Activated CD8-positive, alpha-beta memory T cell treated with anti-CD3 and anti-CD28 coated beads, Interleukin-2, amount 50 U/mL, for 1 hour (primary cell): Measurements from ENCODE around the gene KCND3.

Experiments
- DNase-seq: peaks from one replicate; pipeline ENCODE4 v3.0.0-alpha.2; 2020; ENCODE audit errors: extremely low read depth

The KCND3 gene

DNA sequence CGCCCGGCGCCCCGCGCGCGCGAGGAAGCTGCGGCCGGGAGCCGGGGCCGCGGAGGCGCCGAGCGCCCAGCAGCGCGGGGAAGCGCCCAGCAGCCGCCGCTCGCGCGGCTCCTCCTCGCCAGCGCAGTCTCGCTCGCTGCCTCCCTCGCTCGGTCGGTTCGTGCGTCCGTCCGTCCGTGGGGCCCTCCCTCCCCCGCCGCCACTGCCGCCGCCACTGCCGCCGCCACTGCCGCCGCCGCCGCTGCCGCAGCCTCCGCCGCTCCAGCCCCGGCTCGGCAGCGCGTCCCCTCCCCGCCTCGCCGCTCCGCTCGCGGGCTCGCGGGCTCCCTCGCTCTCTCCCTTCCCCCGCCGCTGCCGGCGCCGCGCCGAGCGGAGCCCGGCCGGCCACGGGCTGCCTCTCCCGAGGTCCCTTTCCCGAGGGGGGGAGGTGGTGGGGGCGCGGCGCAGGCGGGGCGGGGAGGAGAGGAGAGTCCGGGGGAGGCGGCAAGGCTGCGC lies at the start of gene KCND3:
TSS of gene KCND3 (minus strand) at position 138 of the 495 bp plus-strand sequence.
- DNase-seq: no peak

DNA sequence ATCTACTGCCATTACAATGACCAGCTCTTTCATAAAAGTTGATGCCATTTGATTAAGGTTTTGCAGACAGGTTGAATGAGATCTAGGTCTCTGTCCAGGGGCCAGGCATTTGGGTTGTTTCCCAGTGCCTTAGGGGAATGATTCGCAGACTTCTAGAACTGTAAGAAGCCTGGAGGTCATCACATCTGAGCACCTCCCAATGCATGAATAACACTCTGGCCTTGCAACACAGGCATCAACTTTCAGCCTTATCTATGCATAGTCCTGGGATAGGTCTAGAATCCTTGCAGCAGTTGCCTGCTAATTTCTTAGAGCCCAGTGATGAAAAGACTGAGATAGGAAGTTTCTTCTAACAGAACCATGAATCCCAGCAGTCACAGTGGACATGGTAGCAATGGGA lies 44.8 kb upstream of the KCND3 start:
- DNase-seq: no peak

DNA sequence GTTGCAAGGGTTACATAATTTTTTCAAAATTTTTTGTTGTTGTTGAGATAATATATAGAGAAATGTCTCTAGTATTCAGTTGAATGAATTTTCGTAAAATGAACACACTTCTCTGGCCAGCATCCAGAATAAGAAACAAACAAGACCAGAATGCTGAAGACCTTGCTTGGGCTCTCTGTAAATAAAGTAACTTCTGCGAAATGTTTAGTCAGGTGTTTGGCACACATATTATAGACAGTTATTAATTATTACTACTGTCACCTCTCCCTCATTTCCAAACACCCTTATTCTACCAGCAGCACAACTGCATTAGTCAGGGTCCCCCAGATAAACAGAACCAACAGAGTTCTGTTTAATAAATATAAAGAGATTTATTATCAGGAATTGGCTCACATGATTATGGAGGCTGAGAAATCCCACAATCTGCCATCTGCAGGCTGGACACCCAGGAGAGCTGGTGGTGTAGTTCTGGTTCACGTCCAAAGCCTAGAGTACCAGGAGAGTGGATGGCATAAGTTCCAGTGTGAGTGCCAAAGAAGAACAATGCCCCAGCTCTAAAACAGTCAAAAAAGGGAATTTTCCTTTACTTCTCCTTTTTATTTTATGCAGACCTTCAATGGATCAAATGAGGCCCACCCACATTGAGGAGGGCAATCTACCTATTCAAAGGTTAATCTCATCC lies 44.1 kb upstream of the KCND3 start:
- no peak for DNase-seq

DNA sequence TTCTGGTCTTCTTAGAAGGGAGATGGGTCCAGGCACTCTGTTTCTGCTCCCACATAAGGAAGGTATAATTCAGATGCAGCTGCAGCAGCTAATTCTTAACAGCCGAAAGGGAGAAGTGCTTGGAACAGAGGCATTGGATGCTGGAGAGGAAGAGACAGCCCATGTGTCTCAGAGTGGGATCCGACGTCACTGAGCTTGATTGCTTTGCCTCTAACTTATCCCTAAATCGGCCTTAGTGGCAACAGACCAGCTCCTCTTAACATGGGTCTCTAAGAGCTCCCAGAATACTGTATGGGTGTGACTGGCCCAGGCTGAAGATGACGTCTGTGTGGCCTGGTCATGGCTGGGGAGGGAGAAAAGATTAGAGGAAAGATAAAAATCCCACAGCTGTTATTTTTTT lies 40.7 kb upstream of the KCND3 start:
- no peak for DNase-seq

DNA sequence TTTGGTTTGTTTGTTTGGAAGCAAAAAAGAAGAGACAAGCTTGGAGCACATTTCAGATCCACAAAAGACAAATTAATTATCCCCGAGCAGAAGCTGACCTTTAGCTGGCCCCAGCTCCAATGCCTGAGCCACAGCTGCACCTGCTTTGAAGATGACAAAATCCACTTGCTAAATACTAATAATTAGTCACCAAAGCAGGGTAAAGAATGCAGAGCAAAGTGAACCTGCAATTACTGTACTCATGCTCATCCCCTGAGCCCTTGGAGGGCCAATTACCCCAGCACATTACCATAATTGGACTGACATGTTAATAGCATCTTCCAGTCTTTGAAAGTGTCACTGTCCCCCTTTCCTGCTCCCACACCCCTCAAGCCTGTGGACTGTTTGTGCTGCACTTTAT lies 38.2 kb upstream of the KCND3 start:
- no peak for DNase-seq

DNA sequence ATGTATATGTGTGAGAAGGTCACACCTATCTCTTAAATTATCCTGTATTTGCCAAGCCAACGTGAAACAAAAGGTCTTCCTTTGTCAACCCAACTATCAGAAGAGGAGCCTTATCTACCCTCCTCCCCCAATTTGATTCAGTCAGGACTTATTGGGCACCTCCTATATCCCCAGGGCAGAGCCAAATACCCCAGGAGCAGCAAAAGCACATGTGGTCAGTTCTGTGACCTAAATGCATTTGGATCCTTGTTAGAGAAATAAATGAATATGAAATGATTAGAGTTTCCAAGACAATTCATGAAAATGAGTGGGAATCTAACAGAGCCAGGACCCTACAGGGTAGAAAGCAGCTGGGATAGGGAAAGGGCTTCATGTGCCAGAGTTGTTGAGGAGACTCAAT lies 37.0 kb upstream of the KCND3 start:
- DNase-seq: no peak

DNA sequence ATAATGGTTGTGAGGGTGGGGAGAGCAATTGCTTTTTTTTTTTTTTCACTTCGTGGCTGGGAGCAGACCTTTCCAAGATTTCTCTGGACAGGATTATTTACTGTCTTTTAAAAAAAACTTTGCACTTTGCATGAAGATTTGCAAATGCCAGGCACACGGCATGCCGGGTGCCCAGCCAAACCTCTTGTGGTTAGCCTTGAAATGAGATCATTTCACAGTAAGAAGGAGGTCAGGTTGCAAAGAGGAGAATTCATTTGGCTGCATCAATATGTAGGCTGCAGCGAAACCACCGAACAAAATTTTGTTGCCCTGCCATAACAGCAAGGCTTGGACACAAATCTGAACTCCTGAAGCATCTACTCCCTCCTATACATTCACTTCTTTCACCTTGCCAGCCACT lies 36.5 kb upstream of the KCND3 start:
- no peak for DNase-seq

DNA sequence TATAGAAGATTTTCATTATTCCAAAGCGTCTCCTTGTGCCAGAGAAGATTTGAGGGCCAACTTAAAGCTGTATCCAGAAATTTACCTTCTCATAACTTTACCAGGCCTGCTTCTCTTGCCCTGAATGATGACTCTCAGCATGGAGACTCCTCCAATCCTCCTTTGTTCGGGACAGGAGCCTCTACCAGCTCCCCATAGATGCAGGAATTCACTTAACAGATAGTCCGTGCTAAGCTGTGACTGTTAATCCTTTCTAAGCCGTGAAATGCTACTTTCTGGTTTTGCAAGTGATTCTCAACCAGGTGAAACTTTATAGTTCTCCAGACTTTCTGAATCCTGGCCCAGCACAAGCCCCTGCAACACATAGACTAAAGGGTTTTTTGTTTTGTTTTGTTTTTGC lies 31.8 kb upstream of the KCND3 start:
- DNase-seq: no peak

DNA sequence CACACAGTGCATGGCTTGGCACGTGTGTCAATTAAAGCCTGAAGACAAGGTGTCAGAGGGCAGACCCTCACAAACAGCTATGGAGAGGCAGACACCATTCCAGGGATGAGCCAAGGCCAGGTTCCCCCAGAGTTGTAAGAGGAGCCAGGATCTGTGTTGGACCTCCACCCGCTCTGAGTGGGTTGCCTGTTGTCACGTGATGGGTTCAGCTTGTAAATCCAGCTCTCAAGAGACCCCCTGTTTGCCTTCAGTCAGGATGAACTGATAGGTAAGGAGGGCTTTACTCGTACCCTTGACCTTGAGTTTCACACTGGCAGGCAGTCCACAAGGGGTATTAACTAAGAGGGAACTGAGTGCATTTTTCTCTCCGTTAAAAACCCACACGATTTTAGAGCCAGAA lies 27.7 kb upstream of the KCND3 start:
- DNase-seq: no peak

DNA sequence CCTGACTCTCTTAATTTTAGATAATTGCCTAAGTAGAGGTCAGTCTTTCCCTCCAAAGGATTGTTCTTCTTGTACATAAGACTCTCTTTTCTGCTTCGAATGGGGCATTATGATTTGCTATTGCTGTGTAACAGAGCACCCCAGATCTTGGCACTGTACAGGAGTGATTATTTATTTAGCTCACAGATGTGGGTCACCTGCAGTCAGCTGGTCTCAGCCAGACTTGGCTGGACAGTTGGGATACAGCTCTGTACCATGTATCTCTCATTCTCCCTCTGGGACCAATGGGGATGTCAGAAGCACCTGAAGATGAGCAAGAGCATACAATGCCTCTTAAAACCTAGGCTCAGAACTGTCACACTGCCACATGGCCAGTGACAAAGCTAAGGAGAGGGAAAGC lies 23.4 kb upstream of the KCND3 start:
- DNase-seq: no peak

DNA sequence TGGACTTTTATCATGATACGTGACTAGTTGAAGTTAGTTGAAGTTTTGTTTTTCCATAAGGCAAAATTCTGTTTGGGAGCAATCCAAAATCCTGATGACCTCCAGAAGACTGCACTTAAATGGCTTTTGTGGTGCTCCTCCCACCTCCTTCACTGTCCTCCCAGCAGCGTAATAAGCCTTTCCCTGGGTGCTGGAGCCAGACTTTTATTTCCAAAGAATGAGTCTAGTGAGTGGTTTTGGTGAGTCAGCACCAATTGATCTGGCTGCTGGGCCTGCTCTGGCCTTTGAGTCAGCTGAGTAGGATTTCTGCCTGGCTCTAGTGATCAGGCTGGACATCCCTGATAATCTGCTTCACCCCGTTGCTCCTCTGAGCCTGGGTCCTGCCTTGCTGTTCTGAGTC lies 21.7 kb upstream of the KCND3 start:
- DNase-seq: no peak

DNA sequence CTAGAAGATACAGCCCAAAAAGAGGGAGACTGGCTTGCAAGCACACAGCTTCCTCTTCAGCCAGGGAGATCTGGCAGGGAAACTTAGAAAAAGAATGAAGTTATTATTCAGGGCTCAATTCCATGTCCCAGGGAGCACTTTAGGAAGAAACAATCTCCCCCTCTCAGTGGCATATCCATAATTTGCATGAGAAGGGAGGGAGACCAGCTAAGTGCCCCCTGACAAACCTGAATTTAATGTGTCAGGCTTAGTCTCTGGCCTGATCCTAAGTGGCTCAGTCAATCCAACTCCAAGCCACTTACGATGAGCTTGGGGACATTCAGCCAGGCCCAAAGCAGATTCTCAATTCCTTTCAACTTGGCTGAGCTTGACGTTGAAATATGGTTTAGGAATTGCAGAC lies 17.7 kb upstream of the KCND3 start:
- DNase-seq: no peak

DNA sequence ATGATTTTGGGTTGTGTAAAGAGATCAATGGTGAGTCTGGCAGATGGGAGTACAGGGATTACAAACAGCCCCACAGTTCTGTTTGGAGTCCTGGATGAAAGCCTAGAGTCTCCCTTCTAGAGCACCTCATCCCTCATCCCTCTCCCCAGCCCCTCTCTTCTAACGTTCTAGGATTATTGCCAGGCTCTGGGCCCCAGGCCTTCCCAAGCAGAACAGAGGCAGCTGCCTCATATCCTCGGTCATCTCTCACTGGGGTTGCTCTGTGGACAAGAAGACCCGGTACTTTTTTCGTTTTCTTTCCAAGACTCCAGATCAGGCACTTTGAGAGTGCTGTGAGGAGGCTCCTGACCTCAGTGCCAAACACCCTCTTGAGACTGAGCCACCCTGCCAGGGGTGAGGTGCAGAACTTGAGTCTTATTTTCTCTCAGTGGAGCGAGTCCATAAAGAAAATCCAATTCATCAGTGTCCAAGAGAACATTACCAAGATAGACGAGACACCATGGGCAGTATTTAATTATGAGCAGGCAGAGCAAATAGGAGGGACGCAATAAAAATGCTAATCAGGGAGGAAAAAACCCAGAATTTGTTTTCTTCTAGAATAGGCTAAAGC lies 17.1 kb upstream of the KCND3 start:
- no peak for DNase-seq

DNA sequence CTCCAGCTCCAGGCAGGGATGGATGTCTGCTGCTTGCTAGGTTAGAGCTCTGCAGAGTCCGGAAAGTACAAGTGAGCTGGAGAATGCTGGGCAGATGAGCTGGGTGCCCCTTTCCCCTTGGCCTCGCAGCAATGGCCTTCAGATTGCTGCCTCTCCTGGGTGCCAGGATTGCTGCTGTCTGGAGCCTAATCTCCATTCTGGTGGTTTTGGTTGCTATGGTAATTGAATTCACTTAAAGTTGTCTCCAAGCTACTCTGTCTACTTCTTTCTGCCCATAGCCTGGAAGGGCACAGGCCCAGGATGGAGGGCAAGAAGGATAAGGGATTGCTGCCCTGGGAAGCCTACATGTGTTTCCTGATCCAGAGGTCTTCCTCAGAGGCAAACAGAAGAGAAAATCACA lies 14.6 kb upstream of the KCND3 start:
- DNase-seq: no peak

DNA sequence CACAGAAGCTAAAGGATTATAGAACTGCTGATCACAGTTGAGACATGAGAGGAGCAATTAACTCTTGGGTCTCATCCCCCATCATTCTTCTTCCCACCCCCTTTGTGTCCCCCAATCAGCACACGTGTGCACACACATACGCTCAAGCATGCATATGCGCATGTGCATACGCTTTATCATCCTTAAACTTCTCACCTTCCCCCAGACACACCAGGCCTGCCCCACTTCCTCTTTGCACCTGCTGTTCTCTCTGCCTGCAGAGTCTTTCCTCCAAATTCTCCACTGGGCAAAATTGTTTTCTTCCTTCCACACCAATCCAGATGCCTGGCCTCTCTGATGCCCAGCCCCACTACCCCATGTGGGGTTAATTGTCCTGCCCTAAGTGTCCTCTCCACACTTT lies 13.0 kb upstream of the KCND3 start:
- DNase-seq: no peak

DNA sequence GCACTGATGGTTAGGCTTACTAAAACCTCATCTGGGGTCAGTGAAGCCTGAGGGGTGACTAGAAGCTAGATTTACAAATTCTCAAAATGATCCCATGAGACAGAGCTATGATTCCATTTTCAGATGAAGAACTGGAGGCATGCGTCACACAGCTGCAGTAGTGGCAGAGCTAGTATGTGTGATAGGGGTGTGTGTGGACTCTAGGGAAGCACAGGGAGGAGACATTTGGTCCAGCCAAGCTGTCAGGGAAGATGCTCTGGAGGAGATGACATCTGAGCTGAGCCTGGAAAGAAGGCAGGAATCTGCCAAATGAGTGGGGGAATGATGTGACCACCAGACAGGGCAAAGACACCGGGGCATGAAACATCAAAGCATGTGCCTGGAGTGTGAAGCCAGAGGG lies 12.0 kb upstream of the KCND3 start:
- no peak for DNase-seq

DNA sequence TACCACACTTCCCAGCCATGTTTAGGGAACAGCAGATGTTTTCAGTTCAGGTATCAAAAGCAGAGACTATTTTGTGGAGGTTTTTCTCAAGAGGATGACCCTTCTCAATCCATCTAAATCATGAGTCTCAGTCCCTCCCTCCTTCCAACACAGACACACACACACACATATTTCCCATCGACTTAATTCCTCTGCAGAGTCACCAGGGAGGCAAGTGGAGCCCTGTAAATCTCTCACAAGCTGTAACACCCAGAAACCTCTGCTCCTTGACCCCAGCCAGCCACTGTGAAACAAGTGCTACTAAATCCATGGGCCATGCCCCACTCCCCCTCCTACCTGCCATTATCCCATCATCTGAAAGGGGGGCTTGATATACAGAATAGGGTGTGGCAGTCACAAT lies 10.6 kb upstream of the KCND3 start:
- no peak for DNase-seq

DNA sequence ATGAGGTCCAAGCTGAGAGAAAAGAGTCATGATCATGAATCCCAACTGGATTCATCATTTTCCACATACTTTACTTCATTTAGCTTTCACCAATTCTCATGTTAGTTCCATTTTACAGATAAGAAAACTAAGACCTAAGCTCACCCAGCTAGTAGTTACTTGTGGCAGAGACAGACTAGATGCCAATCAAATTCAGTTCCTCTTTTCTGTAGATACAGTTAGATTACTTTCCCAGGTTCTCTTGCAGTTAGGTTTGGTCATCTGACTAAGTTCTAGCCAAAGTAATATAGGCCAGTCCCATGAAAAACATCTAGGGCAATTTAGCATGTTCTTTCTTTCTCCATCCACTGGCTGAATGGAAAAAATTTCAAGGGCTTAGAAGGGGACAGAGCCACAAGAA lies 8.9 kb upstream of the KCND3 start:
- no peak for DNase-seq

DNA sequence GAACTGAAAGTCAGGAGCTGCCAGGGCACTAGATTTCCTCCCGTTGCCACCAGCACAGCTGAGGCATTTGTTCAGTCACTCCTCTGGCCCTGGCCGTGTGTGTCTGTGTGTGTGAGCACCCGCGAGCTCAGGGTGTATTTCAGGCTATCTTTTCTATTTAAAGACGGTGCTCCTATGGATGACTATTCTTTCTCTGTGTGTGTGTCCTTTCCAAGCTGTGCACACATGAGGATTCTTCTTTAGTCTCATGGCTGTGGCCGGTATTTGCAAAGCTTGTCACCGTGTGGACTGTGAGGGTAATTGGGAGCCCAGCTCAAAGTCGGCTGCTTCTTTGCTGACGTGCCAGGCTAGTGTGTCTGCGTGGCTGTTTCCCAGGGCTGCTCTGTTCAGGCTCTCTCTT lies 3.0 kb upstream of the KCND3 start:
- DNase-seq: no peak

DNA sequence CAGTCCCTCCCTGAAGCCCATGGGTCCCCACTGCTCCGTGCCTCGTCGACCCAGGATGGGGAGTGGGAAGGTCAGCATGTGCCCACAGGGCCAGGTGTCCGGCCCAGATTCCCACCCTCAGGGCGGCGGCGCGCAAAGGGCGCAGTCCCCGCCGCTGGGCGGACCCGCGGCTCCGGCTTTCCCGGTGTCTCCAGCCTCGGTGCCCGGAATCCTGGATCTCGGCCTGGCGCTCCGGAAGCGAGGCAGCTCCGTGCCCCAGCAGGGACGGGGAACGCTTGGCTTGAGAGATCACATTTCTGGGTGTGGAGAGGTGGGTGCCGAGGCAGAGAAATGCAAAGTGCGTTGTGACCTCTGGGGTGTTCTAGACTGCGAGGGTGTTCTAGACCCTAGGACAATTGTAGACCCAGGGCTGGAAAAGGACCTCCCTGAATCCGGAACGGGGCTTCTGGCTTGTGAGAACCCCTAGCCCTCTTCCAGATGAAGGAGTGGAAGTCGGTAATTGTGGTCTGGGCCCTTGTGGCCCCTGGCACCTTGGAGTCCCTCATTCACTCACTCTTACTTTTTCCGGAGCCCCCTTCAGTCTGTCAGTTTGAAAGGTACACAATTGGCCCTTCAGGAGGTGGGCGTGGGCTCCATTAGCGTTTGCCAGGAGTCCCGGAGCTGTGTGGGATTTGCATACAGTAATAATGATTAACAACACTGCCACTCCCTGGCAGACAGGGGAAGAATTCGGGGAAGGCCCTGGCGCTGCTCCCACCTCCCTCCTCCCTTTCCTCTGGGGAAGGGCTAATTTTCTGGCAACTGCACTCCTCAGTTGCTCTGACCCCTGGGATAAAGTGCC lies 1.6 kb upstream of the KCND3 start:
- no peak for DNase-seq

DNA sequence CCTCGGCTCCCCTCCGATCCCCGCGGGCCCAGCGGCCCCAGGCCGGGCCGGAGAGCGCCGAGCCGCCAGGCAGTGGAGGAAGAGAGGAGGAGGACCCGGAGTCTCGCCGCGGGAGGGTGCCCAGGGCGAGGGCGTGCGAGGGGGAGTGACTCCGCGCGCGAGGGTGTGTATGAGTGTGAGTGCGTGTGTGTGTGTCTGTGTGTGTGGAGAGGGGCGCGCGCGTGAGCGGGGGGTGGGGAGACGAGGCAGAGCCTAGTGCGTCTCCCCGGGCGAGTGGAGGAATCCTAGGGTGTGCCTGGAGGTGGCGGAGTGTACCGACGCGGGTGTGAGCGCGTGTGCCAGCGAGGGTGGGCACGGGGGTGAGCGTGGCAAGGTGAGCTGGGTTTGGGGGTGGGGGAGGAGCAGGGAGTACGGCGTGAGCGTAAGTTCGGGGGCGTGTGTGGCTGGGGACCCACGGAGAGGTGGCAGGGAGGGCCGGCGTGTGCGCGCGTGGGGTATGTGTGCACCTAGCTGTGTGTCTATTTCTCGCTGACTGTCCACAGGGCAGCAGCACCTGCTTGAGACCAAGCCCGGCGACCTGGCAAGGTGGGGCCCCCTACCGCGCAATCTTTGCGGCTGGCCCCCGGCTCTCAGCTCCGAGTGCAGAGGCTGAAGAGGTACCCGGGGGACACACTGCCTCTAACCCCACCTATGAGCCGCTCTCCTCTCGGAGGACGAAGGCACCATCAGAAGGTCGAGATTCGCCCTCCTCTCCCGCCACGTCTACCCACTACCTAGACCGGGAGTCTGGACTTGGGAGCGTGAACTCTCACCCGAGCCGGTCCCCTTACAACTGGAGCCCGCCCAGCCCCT lies 784 bp upstream of the KCND3 start:
- DNase-seq: no peak
